ENCODE data around the gene PPM1K.

PPM1K gene

DNA sequence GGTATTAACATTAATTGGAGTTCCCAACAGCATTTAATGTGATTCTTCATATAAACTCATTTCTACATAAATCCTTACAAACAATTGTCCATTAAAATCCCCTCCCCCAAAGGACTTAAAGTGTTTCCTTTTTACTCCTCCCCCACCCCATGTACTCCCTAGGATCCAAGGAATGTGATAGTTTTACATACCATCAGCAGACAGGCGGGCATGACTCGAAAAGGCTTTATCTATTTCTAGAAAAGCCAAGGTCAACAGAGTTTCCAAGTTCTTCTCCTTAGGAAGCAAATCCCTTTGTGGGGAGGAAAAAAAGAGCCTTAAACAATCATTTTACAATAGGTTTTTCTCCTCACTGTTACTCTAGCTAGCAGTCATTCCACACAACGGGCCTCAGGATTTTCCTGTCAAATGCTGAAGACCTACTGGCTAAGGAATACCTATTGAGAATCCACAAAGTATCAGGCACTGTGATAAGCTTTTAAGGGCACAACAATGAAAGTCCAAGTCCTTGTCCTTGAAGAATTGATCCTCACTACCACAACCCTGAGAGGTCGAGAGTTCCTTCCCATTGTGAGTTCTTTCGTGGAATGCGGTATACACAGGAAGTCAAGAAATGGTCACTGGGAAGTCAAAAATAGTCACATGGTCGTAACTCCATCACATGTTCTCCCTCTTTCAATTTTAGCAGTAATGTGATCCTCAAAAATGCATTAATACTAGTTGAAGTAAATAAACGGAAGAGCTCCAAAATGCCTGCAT lies 7.2 kb downstream of the PPM1K start:
- DNase-seq (ENCODE audit: low spot score) = peak; percentile 51

DNA sequence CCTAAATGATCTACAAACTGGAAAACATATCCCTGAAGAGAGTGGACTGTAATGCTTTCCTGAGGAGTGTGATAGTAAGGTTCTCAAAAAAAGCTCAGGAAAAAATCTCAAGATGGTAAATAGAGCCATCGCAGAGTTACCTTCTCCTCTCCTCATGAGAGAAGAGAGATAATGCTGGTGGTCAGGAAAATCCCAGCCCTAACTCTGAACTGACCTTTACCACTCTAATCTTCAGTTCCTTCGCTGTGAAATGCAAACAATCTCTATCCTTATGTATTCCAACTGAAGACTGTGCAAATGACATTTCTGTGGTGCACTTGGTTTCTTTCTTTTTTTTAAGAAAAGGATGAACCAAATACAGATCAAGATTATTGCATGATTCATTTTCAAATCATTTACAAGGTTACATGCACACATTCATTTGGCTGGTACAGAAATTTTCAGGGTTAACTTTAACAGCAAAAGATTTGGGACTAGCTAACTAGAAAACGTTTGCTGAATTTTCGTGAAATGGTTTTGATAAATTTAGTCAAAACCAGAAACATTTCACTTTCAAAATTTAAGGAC lies 8.3 kb downstream of the PPM1K start:
- no peak for DNase-seq (ENCODE audit: low spot score)

DNA sequence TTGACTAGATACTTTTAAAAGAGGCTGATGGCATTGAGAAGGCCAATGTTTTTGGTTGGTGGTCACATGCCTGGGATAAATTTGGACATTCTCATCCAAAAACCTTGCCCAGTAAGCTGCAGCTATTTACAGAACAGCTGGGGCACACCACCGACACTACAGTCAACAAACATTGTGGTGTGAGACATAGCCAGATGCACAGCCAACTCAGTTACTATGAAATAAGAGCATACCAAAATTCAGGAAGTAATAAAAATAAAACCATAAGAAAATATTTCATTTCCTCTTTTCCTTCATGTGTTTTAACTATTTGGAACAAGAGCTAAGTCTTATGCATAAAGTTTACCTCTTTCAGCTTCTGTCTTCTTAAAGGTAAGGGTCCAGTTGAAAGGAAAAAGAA lies 8.8 kb downstream of the PPM1K start:
- no peak for DNase-seq (ENCODE audit: low spot score)

DNA sequence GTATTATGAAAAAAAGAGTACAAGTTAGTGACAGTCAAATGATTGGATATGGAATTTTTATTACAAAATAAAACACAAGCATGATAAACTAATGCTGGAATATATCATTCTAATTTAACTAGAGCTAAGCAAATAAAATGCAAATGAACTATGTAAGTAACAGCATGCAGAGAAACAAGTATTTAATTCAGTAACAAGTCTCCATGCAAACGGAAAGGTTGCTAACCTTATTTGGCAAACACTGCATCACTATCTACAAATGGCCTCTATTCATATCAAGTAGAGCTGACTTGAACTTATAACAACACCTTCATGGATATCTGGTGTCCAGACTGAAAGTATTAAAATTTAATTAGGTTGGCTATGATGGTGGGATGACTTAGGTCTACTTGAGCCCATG lies 15.4 kb downstream of the PPM1K start:
- DNase-seq (ENCODE audit: low spot score) = no peak

DNA sequence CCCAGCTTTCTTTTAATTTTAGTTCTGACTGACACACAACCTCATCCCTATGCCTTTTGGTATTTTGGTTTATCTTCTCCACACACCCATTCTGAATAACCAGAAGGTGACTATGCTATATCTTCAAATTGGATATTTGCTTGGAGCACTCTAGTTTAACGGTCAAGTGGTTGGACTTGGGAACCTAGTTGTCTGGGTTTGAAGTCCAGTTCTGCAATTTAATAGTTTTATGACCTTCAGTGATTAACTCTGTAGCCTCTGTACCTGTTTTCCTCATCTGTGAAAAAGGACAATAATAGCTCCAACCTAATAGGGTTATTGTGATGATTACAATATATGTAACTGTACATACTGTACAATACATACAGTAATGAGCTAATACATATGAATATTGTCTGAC lies 20.0 kb downstream of the PPM1K start:
- no peak for DNase-seq (ENCODE audit: low spot score)

DNA sequence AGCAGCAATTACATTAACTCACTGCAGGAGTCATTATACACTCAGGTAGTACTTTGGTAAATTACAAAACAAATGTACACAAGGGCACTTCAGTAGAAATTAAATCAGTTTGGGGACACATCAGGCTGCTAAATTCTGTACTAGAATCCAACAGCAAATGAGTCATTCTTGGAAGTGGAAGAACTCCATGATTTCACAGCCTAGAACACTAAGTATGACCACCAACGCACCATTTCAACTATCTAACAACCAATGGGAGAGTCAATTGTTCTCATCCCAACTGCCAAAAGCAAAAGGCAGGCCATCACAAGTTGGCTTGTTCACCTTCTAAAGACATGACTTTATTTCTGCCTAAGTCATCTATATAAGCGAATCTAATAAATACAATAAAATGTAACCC lies 26.6 kb downstream of the PPM1K start:
- no peak for DNase-seq (ENCODE audit: low spot score)

DNA sequence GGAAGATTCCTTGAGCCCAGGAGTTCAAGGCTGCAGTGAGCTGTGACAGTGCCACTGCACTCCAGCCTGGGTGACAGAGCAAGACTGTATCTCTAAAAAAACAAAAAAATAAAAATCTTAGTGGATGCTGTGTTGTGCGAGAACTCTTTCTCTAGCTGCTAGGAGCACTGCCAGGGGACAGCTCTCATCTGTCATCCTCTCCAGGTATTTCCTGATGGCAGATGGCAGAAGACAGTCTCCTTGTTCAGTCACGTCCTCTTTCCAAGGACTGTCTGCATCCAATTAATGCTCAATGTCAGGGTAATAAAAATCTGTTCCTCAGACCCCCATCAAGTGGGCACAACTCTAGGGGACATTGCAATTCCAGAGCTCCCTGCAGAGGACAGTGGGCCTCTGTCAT lies 29.2 kb downstream of the PPM1K start:
- DNase-seq (ENCODE audit: low spot score) = no peak

DNA sequence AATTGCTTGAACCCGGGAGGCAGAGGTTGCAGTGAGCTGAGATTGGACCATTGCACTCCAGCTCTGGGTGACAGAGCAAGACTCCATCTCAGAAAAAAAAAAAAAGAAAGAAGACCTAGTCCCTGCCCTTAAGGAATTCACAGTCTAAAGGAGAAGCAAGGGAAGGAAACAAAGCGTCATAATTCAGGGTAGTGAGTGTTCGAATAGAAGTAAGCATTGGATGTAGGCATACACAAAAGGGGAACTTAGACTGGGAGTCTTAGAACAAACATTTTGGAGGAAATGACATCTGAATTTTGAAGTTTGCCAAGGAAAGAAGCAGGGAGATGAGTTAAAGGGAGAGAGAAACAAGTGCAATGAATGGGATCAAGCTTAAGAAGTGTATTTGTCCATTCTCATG lies 32.4 kb downstream of the PPM1K start:
- DNase-seq (ENCODE audit: low spot score) = no peak

DNA sequence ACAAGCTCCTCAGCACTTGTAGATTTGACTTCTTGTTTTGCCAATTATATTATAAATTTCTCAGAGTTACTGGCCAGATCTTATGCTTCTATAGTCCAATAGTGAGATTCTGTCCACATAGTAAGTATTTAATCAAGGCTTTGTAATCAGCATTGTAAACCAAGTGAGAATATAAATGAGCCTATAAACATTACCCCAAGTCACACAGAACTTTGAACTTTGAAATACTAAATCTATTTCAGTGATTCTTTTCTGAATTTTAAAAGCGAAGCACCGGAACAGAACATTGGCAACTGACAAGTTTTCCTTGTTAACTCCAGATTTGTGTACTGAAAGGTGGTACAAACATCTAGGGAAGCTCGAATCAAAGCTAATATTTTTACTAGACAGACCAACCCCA lies 37.2 kb downstream of the PPM1K start:
- no peak for DNase-seq (ENCODE audit: low spot score)

DNA sequence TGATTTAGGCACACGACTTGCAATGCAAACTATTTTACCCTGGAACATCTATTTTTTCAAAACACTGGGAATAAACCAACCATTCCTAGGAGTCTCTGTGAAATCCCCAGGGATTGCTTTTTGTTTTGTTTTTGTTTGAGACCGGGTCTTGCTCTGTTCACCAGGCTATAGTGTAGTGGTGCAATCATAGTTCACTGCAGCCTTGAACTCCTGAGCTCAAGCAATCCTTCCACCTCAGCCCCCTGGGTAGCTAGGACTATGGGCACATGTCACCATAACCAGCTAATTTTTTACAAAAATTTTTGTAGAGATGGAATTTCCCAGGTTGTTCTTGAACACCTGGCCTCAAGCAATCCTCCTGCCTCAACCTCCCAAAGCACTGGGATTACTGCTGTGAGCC lies 37.8 kb downstream of the PPM1K start:
- no peak for DNase-seq (ENCODE audit: low spot score)

DNA sequence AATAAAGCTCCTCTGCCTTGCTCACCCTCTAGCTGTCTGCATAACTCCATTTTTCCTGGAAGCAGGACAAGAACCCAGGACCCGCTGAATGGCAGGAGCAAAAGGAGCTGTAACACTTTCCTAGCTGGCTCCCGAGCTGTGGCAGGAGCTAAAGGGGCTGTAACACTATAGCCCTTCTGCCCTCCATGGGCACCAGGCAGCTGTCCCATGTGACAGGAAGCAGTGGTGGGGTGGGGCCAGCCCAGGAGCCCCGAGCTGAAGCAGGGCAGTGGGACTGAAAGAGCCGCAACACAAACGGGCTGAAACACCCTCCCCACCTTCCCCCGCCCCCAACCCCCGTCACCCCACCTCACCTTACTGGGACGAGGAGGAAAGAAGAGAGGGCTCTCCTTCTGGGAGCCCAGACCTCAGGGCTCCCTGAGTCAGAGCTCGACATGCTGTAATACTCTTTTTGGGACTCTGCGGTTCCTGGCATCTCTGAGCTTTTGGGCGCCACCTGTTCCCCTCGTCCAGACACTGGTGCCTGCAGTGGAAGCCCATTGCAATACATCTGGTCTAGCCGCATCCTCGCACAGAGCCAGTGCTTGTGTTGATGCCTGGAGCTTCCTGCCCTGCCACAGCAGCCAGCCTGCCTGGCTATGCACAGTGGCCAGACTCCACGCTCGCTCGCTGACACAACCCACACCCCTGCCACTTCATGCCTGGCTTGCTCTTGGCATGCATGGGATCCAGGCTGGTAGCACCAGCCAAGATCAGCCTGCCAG lies 39.4 kb downstream of the PPM1K start:
- no peak for DNase-seq (ENCODE audit: low spot score)

DNA sequence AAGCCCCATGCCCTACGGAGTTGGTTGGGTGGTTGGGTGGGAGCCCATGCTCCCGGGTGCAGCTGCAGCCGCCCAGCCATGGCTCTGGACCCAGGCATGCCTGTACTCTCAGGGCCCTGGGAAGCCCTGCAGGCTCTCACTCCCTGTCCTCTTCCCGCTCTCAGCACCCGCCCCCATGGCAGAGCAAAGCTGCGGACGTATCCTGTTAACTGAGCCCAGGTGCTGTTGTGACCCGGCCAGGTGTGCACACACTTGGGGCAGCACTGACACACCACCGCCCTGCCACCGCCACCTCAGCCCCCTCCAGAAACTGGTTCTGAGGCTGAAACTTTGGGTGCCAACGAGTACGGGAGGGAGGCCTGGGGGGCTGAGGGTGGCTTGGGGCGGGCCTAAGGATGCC lies 40.3 kb downstream of the PPM1K start:
- no peak for DNase-seq (ENCODE audit: low spot score)

DNA sequence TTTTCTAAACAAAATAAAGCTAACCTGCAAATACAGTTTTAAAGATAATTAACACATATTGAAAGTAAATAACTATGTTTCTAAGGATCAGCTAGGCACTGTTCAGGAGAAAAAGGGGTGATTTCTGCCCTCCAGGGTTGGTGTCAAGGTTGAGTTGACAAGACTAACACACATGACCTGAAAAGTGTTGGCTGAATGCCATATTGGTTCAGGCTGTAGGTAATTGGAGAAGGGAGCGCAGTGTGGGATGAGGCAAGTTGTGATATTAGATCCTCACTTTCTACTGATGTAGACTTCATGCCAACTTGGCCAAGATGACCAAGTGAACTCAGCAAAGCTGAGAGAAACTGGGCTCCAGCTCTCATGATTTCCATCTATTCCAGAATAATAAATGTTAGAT lies 42.2 kb downstream of the PPM1K start:
- DNase-seq (ENCODE audit: low spot score) = no peak

DNA sequence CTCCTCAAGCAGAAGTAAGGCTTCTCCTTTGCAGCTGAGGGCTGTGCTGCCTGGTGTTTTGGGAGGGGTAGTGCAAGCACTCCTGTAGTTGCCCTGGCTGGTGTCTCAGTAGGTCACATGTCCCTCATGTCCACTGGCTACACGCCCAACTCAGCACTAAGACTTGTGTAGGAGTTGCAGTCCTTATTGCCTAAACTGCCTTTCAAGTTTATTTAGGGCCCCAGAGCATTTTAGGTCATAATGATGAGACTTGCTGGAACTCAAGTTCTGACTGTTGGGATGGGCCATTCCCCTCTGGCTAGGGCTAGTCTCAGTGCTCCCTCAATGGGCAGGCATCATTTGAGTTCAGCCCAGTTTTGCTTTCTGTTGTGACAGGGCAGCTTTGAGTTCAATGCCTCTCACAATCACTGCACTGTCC lies 44.1 kb downstream of the PPM1K start:
- no peak for DNase-seq (ENCODE audit: low spot score)

DNA sequence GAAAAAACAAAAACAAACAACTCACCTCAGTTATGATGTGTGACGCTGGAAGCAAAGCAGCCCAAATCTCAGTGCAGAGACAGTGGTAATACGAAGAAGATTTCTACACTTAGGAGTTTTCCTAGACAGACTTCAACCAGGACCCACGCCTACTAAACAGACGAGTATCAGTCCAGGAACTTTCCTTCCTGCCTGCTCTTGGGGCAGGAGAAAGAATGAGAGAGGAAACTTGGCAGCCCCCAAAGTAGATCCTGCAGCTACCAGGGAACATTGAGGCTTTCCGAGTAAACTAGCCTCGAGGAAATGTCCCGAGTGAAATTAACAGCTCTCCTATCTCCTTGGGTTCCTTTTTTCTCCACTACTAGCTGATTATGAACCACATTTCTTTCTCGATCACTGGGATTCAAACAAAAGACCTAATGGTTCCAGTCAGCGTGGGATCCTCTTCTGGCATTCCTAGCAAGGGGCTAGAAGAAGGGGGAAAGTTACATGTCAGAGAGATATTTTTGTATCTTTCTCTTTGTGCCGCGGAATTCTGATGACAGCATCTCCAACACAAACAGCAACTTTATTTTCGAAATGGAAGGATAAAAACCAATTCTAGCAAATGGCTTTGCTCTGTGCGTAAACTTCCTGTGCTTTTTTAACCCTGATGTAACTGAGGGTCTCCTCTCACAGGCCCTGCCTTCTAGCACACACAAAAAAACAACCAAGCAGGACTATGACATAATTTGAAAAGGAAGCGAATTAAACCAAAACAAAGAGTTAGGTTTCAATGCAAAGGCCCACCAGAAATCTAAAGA lies 53.2 kb downstream of the PPM1K start:
- DNase-seq (ENCODE audit: low spot score) = no peak

DNA sequence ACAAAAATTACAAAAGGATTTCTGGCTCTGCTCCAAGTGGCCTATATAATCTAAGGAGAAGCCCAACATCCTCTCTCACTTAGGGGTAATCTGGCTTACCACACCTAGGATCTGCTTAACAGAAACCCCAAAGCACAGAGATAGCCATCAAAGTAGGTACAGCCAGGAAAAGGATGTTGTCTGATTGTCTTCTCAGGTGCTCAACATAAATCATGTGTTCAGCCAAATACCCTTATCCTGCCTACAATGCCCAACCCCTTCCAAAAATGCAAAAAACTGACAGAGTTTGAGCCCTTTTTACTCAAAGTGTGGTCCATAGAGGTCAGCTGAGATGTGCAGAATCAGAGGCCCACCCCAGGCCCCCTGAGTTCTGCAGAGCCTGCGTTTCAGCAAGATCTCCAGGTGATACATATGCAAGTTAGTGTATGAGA lies 53.9 kb downstream of the PPM1K start:
- no peak for DNase-seq (ENCODE audit: low spot score)

DNA sequence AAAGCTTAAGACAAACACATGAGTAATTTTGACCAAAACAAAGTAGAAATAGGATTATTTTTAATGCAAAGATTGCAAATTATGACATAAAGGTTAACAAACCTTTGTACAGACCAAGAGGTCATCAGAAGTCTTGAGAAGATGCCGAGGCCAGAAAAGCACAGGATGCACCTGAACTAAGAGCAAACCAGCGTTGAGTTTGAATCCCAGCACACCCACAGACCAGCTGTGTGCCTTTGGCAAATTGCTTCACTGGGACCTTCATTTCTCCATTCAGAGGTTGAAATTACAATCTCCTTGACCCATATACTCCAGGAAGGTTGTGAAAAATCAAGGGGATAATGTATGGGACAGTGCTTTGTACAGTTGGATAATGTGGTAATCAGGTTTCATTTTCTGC lies 56.6 kb downstream of the PPM1K start:
- no peak for DNase-seq (ENCODE audit: low spot score)

DNA sequence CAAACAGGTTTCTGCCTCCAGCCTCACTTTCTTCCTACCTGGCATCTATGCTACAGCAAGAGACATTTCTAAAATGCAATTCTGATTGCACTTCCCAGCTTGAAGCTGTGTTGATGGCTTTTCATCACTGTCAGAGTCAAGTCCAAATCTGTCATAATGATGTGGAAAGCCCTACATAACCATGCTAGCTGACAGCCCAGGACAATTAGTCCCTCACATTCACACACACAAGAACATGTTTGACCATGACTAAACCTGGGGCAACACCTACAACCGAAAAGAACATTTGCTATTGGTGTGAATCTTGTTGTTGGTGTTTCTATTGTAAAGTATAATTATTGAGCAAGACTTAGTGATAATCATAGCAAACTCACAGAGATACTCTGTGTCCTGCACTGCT lies 58.2 kb downstream of the PPM1K start:
- no peak for DNase-seq (ENCODE audit: low spot score)

DNA sequence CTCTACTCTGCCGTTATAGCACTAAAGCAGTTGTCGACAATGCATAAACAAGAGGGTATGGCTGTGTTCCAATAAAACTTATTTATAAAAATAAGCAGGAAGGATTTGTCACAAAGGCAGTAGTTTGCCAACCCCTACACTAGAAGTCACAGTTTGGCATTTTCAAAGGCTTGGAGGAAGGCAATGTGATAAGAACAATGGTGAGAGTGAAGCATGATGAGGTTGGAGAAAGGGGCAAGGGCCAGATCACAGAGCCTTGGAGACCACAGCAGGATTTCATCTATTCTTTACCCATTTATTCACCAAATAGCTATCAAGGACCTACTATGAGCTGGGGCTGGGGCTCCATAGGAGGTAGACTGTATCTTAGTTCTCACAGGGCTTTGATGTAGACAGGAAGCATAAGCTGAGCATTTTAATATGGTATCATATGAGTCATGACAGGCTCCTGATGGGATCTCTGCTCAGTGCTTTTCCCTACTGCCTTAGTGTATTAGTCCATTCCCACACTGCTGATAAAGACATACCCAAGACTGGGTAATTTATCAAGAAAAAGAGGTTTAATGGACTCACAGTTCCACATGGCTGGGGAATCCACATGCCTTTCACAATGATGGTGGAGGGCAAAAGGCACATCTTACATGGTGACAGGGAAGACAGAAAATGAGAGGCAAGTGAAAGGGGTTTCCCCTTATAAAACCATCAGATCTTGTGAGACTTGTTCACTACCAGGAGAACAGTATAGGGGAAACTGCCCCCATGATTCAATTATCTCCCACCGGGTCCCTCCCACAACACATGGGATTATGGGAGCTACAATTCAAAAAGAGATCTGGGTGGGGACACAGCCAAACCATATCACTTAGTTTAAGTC lies 58.9 kb downstream of the PPM1K start:
- DNase-seq (ENCODE audit: low spot score) = peak; percentile 51

DNA sequence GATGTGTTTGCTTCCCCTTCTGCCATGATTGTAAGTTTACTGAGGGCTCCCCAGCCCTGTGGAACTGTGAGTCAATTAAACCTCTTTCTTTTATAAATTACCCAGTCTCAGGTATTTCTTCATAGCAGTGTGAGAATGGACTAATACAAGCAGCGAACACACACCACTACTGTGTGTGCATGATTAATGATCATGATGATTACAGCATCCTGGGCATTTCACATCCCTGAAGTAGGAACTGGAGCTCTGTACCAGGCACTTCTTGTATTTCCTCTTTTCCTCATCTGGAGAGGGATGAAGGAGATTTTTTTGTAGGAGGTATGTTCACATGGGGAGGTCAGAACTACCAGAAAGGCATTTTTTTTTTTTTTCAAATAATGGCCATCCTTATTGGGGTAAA lies 60.8 kb downstream of the PPM1K start:
- no peak for DNase-seq (ENCODE audit: low spot score)

DNA sequence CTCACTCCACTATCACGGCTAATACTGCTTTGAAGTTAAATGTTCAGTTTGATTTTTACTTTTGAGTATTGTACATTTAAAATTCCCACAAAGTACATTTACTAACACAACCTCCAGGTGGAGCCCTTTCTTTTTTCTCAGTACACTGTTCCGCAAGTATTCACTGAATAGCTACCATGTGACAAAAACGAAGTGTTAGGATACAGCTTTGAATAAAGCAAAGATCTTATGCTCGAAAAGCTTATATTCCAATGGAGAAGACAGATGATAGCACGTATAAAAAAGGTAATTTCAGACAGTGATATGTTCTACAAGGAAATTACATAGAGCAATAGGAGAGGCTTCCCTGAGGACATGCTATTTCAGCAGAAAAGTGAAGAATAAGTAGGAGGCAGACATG lies 65.3 kb downstream of the PPM1K start:
- peak; percentile 52 for DNase-seq (ENCODE audit: low spot score)

DNA sequence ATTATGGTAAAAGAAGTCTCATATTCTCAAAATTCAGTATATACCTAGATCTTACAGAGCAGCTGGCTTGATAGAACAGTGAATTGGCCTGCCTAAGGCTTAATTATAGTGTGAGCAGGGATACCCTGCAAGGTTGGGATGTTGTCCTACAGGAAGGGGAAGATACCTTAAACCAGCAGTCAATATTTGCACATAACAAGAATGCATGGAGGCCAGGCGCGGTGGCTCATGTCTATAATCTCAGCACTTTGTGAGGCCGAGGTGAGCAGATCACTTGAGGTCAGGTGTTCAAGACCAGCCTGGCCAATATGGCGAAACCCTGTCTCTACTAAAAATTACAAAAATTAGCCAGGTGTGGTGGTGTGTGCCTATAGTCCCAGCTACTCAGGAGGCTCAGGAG lies 67.2 kb downstream of the PPM1K start:
- DNase-seq (ENCODE audit: low spot score) = no peak

Measured in COLO829 (cell line).